A673 (cell line): ENCODE results near the gene GPR157. TPM values are rescaled to one million over a fixed set of nuclear protein-coding genes. Genes with fewer than 3 reads are reported as not detected.

ENCODE experiments used
- BruUV-seq: library from RNA; stranded (reverse); fragments of 400-500 nt; replicated peaks from 2 replicates; lab custom pipeline; 2021; lab: Mats Ljungman, UMichigan
- CTCF ChIA-PET: fragments of 300-600 bp; sonication (Branson Sonifier 250); formaldehyde crosslinking; loops from one replicate; lab custom pipeline; 2022; ENCODE audit warnings: antibody characterized with exemption; lab: Charles Lee
- POLR2A ChIA-PET: fragments of 300-600 bp; sonication (Branson Sonifier 250); formaldehyde crosslinking; loops from one replicate; lab custom pipeline; 2022; ENCODE audit warnings: antibody characterized with exemption; ENCODE audit not compliant: low non-redundant PET; lab: Charles Lee
- DNase-seq: peaks from one replicate; pipeline ENCODE4 v3.0.0-alpha.2; 2015; ENCODE audit warnings: low spot score
- H3K27ac ChIP-seq: fragments of 200-600 bp; sonication (generic); 2 replicates; pipeline ENCODE4 v1.5.1; 2016; ENCODE audit warnings: mixed run types, low read depth, mild to moderate bottlenecking, mixed read lengths, antibody characterized with exemption, low read length; ENCODE audit not compliant: poor library complexity, severe bottlenecking
- H3K27me3 ChIP-seq: fragments of 200-600 bp; sonication (generic); replicated peaks from 2 replicates; pipeline ENCODE4 v1.6.1; 2017; ENCODE audit warnings: mixed run types, low read depth, mild to moderate bottlenecking, mixed read lengths, antibody characterized with exemption, low read length; ENCODE audit not compliant: insufficient read depth, poor library complexity
- H3K36me3 ChIP-seq: fragments of 200-600 bp; sonication (generic); 2 replicates; pipeline ENCODE4 v1.6.1; 2016; ENCODE audit warnings: mixed run types, mild to moderate bottlenecking, mixed read lengths, antibody characterized with exemption, low read length; ENCODE audit not compliant: insufficient read depth, poor library complexity, severe bottlenecking
- H3K4me1 ChIP-seq: fragments of 200-600 bp; sonication (generic); 2 replicates; pipeline ENCODE4 v1.6.1; 2017; ENCODE audit warnings: mixed run types, mild to moderate bottlenecking, mixed read lengths, antibody characterized with exemption, low read length; ENCODE audit not compliant: insufficient read depth, poor library complexity, severe bottlenecking
- H3K4me3 ChIP-seq: fragments of 200-600 bp; sonication (generic); 2 replicates; pipeline ENCODE4 v1.5.1; 2016; ENCODE audit warnings: low read depth, mixed run types, mild to moderate bottlenecking, mixed read lengths, low read length; ENCODE audit not compliant: poor library complexity, severe bottlenecking
- H3K9me3 ChIP-seq: fragments of 200-600 bp; sonication (generic); 2 replicates; pipeline ENCODE4 v1.6.1; 2016; ENCODE audit warnings: mixed run types, low read depth, mild to moderate bottlenecking, mixed read lengths, antibody characterized with exemption, low read length; ENCODE audit not compliant: poor library complexity, severe bottlenecking
- EZH2 ChIP-seq: fragments of 200-600 bp; sonication (generic); IDR thresholded peaks from 2 replicates; pipeline ENCODE4 v1.6.1; 2017; ENCODE audit warnings: borderline replicate concordance, low read depth, mild to moderate bottlenecking, mixed read lengths, antibody characterized with exemption, low read length; ENCODE audit not compliant: poor library complexity, severe bottlenecking
- intact Hi-C: fragments of 100-400 bp; cut with micrococcal nuclease; formaldehyde crosslinking; loops from one replicate; pipeline ENCODE4 v1.10.0; 2022; ENCODE audit not compliant: unreplicated experiment
- total RNA-seq: library from RNA; stranded (reverse); gene quantifications from 2 replicates; pipeline ENCODE4 v1.2.3, GENCODE V29; 2021
- TF ChIP-seq, protein P1 (sequence below): fragments of 300-800, 200-600 bp; sonication (generic); conservative IDR thresholded peaks from 2 replicates; pipeline ENCODE4 v1.5.1; 2017; ENCODE audit warnings: low read depth, mild to moderate bottlenecking, antibody characterized with exemption, low read length, moderate library complexity, mixed read lengths

The GPR157 gene
- total RNA-seq, 1 experiment from 2014 or later = 0.34 TPM

DNA sequence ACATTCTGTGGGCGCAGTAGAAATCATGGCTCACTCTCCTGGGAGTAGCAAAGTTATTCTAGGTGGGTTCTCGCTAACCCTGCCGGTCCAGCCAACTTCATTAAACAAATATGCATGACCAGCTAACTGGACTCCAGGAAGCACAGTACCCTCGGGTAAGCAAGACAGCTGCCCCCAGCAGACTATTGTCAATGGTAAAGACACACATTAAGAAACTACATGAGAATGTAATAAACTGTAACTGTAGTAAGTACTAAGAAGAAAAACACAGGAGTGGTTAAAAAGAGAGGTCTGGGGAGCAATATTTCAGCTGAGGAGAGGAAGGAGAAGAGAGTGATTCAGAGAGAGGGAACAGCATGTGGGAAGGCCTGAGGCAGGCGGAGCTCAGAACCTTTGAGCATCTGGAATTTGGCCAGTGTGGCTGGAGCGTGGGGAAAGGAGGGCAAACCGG is 66.9 kb downstream of the GPR157 start:
- TF ChIP-seq, protein P1, sequence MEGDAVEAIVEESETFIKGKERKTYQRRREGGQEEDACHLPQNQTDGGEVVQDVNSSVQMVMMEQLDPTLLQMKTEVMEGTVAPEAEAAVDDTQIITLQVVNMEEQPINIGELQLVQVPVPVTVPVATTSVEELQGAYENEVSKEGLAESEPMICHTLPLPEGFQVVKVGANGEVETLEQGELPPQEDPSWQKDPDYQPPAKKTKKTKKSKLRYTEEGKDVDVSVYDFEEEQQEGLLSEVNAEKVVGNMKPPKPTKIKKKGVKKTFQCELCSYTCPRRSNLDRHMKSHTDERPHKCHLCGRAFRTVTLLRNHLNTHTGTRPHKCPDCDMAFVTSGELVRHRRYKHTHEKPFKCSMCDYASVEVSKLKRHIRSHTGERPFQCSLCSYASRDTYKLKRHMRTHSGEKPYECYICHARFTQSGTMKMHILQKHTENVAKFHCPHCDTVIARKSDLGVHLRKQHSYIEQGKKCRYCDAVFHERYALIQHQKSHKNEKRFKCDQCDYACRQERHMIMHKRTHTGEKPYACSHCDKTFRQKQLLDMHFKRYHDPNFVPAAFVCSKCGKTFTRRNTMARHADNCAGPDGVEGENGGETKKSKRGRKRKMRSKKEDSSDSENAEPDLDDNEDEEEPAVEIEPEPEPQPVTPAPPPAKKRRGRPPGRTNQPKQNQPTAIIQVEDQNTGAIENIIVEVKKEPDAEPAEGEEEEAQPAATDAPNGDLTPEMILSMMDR = no peak
- Histone ChIP-seq H3K27me3 (no peaks in the 10 kb centered on the region), H3K36me3 (no peaks in the 10 kb centered on the region), H3K27ac (no peak overlapping the region), H3K4me3 (no peak overlapping the region), H3K9me3 (no peaks in the 10 kb centered on the region), H3K4me1 (no peaks in the 10 kb centered on the region)
- CTCF ChIA-PET = no interaction called here
- POLR2A ChIA-PET = no interaction called here
- no TSS peak for BruUV-seq
- intact Hi-C loops = no loop called here
- no peak for DNase-seq

DNA sequence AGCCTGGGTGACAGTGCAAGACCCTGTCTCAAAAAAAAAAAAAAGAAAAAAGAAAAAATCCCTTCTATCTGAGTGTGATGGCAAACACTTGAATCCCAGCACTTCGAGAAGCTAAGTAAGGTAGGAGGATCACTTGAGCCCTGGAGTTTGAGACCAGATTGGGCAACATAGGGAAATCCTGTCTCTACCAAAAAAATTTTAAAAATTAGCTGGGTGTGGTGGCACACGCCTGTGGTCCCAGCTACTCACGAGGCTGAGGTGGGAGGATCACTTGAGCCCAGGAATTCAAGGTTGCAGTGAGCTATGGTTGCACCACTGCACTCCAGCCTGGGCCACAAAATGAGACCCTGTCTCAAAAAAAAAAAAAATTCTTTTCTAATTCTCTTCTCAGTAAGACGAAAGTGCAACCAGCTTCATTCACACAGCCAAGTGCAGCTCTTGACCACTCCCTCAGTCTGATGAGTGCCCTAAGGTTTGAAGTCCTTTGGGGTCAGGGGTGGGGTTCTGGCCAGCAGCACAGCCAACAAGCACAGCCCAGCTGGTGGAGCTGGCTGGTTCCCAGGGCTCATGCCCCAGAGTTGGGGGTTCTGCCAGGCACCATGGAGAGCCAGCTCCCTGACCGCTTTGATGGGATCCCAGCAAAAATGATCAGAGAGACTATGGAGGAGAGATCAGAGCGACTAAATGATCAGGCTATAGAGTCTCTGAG is 67.5 kb downstream of the GPR157 start:
- Histone ChIP-seq H3K27ac (no peak overlapping the region), H3K4me3 (no peak overlapping the region), H3K27me3 (no peaks in the 10 kb centered on the region), H3K9me3 (no peaks in the 10 kb centered on the region), H3K36me3 (no peaks in the 10 kb centered on the region), H3K4me1 (no peaks in the 10 kb centered on the region)
- CTCF ChIA-PET = no interaction called here
- POLR2A ChIA-PET = no interaction called here
- DNase-seq = no peak
- BruUV-seq = no TSS peak
- TF ChIP-seq EZH2 = no peak
- TF ChIP-seq, protein P1 = no peak
- intact Hi-C loops = no loop called here

DNA sequence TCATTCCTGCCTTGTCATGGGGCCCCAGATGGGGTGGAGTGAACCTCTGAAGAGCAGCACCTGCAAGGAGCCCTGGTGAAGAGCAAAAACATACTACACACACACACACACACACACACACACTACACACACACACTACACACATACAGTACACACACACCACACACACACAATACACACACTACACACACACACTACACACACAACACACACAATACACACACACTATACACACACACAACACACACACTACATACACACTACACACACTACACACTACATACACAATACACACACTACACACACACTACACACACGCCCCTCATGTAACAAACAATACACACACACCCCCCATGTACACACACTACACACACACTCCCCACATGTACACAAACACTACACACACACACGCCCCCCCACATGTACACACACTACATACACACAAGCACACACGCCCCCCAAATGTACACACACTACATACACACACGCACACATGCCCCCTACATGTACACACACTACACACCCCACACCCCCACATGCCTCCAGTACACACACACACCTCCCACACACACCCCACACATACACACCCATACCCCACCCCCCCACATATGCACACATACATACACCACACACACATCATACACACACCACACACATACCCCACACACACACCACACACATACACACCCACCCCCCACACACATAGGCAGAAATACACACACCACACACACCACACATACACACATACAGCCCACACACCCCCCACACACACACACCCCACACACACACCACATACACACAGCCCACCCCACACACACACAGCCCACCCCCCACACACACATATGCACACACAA is 68.8 kb downstream of the GPR157 start:
- H3K36me3 ChIP-seq = no peaks in the 10 kb centered on the region
- H3K27ac ChIP-seq = no peak overlapping the region
- CTCF ChIA-PET = interaction anchor here (0.6 kb wide), 1 partner anchor 42 kb away, joined by 3 read pairs; no protein-coding TSS in a partner anchor
- no peaks in the 10 kb centered on the region for H3K9me3 ChIP-seq
- POLR2A ChIA-PET = no interaction called here
- no TSS peak for BruUV-seq
- TF ChIP-seq, protein P1 = no peak
- no peak for TF ChIP-seq EZH2
- H3K27me3 ChIP-seq = no peaks in the 10 kb centered on the region
- no peak overlapping the region for H3K4me3 ChIP-seq
- no peak for DNase-seq
- intact Hi-C loops = no loop called here
- H3K4me1 ChIP-seq = no peaks in the 10 kb centered on the region
